Lower leg skin (tissue), 3 donors: ENCODE results near the gene LRP1.

ENCODE experiments used
- POLR2A ChIP-seq, 2 donors: fragments of 450-650 bp; IDR thresholded peaks; one replicate each; pipeline ENCODE4 v1.6.1; 2016 to 2017; ENCODE audit warnings: antibody characterized with exemption in 2 of 2, mild to moderate bottlenecking in 1 of 2, moderate library complexity in 1 of 2
- TF ChIP-seq, protein P1 (sequence below), 3 donors: fragments of 450-650 bp; IDR thresholded peaks; one replicate each; pipeline ENCODE4 v1.5.1; 2016; ENCODE audit warnings: antibody characterized with exemption in 3 of 3, mild to moderate bottlenecking in 3 of 3, moderate library complexity in 2 of 3

DNA sequence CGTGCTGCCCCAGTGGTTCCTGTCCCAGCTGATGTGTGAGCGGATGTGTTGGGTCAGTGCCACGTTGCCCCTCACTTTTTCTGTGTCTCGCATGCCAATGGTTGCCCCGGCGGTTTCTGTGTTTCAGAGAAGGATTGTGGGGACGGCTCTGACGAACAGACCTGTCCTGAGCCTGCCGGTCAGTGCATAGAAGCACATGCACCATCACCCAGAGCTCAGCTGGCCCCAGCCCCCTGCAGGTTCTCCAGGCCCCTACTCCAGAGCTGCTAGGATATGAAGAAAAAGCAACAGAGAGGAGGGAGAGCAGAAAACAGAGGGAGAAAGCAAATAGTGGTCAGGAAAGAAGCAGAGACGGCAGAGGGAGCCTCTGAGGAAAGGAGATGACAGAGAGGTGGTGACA is 39.8 kb downstream of the LRP1 start:
- TF ChIP-seq, protein P1, sequence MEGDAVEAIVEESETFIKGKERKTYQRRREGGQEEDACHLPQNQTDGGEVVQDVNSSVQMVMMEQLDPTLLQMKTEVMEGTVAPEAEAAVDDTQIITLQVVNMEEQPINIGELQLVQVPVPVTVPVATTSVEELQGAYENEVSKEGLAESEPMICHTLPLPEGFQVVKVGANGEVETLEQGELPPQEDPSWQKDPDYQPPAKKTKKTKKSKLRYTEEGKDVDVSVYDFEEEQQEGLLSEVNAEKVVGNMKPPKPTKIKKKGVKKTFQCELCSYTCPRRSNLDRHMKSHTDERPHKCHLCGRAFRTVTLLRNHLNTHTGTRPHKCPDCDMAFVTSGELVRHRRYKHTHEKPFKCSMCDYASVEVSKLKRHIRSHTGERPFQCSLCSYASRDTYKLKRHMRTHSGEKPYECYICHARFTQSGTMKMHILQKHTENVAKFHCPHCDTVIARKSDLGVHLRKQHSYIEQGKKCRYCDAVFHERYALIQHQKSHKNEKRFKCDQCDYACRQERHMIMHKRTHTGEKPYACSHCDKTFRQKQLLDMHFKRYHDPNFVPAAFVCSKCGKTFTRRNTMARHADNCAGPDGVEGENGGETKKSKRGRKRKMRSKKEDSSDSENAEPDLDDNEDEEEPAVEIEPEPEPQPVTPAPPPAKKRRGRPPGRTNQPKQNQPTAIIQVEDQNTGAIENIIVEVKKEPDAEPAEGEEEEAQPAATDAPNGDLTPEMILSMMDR (IDR thresholded peaks at IDR 0.05) = no peak
- TF ChIP-seq POLR2A (IDR thresholded peaks at IDR 0.05) = no peak
